Activated CD4-positive, alpha-beta T cell treated with anti-CD3 and anti-CD28 coated beads for 24 hours (primary cell): ENCODE measurements around the gene NEK1.

Experiments
- DNase-seq, 2 donors: peaks; one replicate each; pipeline ENCODE4 v3.0.0-alpha.2; 2020; ENCODE audit warnings: low read depth in 2 of 2

Gene NEK1

GRCh38 chr4:169369634-169370033 is 242.7 kb downstream of the NEK1 start:
- DNase-seq: no peak

GRCh38 chr4:169367826-169368225 is 244.6 kb downstream of the NEK1 start:
- no peak for DNase-seq

- no peak for DNase-seq
These were observed 245.6 kb downstream of the NEK1 start for GRCh38 chr4:169366821-169367220.

- DNase-seq: no peak
These were observed 249.8 kb downstream of the NEK1 start for GRCh38 chr4:169362607-169363006.

GRCh38 chr4:169361756-169362155 is 250.6 kb downstream of the NEK1 start:
- no peak for DNase-seq

GRCh38 chr4:169359961-169360360 is 252.4 kb downstream of the NEK1 start:
- no peak for DNase-seq

GRCh38 chr4:169352360-169352759 is 260.0 kb downstream of the NEK1 start:
- no peak for DNase-seq

GRCh38 chr4:169351872-169352271 is 260.5 kb downstream of the NEK1 start:
- no peak for DNase-seq

- DNase-seq: no peak
These were observed 263.8 kb downstream of the NEK1 start for GRCh38 chr4:169348541-169348940.

- DNase-seq: no peak
These were observed 265.5 kb downstream of the NEK1 start for GRCh38 chr4:169346840-169347239.

- DNase-seq: no peak
These were observed 267.1 kb downstream of the NEK1 start for GRCh38 chr4:169345316-169345721.
